K562 (cell line): ENCODE data around the gene FMO2. TPM values are rescaled to one million over a fixed set of nuclear protein-coding genes. Genes with fewer than 3 reads are reported as not detected.

Experiments
- ATAC-seq: fragments of 200-7000 bp; cut with Tn5 transposase; 3 replicates; pipeline ENCODE4 v1.9.1; 2020; ENCODE audit warnings: moderate library complexity
- BruUV-seq: library from RNA; stranded (reverse); fragments of 400-500 nt; replicated peaks from 2 replicates; lab custom pipeline; 2021; lab: Mats Ljungman, UMichigan
- CTCF ChIA-PET: fragments of 300-600 bp; formaldehyde crosslinking; extraction: SDS; loops from one replicate; lab custom pipeline; 2021; ENCODE audit warnings: low intra/inter-chr PET ratio; lab: Yijun Ruan, JAX
- POLR2A ChIA-PET: fragments of 300-600, 350-650 bp; sonication (Branson Sonifier 250); formaldehyde crosslinking; extraction: SDS; loops from one replicate; lab custom pipeline; 2021; ENCODE audit warnings: antibody characterized with exemption, inconsistent platforms; lab: Yijun Ruan, JAX
- DNase-seq, 4 experiments: peaks; one replicate each; pipeline versions ENCODE4 v3.0.0 to v3.0.0-alpha.2; 2011 to 2018; ENCODE audit warnings: low spot score in 3 of 4, mixed read lengths in 3 of 4; ENCODE audit errors: extremely low read depth in 1 of 4
- FAIRE-seq: peaks from 2 replicates; lab custom pipeline; 2011; peaks lifted over from hg19 to GRCh38; lab: Jason Lieb, UNC
- H2AFZ ChIP-seq: 2 replicates; pipeline ENCODE4 v1.6.0; 2011; ENCODE audit warnings: low read depth, low read length, control low read depth, inconsistent platforms
- H3K27ac ChIP-seq: fragments of 200-600 bp; 3 replicates; pipeline ENCODE4 v1.8.0; 2011; ENCODE audit warnings: low read depth, mild to moderate bottlenecking, control low read depth, inconsistent platforms, low read length, moderate library complexity, mixed read lengths; ENCODE audit errors: extremely low read depth
- H3K27me3 ChIP-seq, 2 experiments: fragments of 300-600 bp in 1 of 2; 2 replicates in 1 of 2; 3 replicates in 1 of 2; pipeline versions ENCODE4 v1.6.0 to v1.8.0; 2011; ENCODE audit warnings: inconsistent platforms in 2 of 2, low read length in 2 of 2, mild to moderate bottlenecking in 1 of 2, mixed read lengths in 1 of 2, moderate library complexity in 1 of 2; ENCODE audit not compliant: control insufficient read depth in 2 of 2, insufficient read depth in 2 of 2
- H3K36me3 ChIP-seq: fragments of 300-600 bp; 3 replicates; pipeline ENCODE4 v1.8.0; 2011; ENCODE audit warnings: mild to moderate bottlenecking, low read length, inconsistent platforms; ENCODE audit not compliant: control insufficient read depth, insufficient read depth
- H3K4me1 ChIP-seq, 2 experiments: fragments of 200-600 bp in 1 of 2; replicated peaks in 1 of 2; 2 replicates in 1 of 2; 3 replicates in 1 of 2; pipeline versions ENCODE4 v1.5.1 to v1.8.0; 2011; ENCODE audit warnings: inconsistent platforms in 2 of 2, low read length in 2 of 2, mild to moderate bottlenecking in 1 of 2, mixed read lengths in 1 of 2, moderate library complexity in 1 of 2; ENCODE audit not compliant: control insufficient read depth in 2 of 2, insufficient read depth in 2 of 2
- H3K4me2 ChIP-seq: 2 replicates; pipeline ENCODE4 v1.6.1; 2011; ENCODE audit warnings: low read length, control low read depth, inconsistent platforms, mixed read lengths; ENCODE audit not compliant: insufficient read depth
- H3K4me3 ChIP-seq: fragments of 200-600 bp; sonication (generic), shearing (Covaris generic); 2 replicates; pipeline ENCODE4 v1.5.1; 2016; ENCODE audit warnings: control low read depth, inconsistent platforms
- H3K79me2 ChIP-seq: fragments of 200-600 bp; 3 replicates; pipeline ENCODE4 v1.8.0; 2011; ENCODE audit warnings: low read length, inconsistent platforms; ENCODE audit not compliant: control insufficient read depth, insufficient read depth
- H3K9ac ChIP-seq, 2 experiments: 2 replicates each; pipeline versions ENCODE4 v1.6.0 to v1.6.1; 2011; ENCODE audit warnings: low read depth in 2 of 2, low read length in 2 of 2, control low read depth in 1 of 2, inconsistent platforms in 1 of 2, mild to moderate bottlenecking in 1 of 2, mixed read lengths in 1 of 2; ENCODE audit not compliant: insufficient read depth in 1 of 2
- H3K9me1 ChIP-seq: one replicate; pipeline ENCODE4 v1.6.0; 2011; ENCODE audit warnings: inconsistent platforms, mild to moderate bottlenecking, low read length, moderate library complexity; ENCODE audit not compliant: control insufficient read depth, insufficient read depth
- H3K9me3 ChIP-seq: replicated peaks from 2 replicates; pipeline ENCODE4 v1.5.1; 2011; ENCODE audit warnings: low read depth, low read length, inconsistent platforms; ENCODE audit not compliant: control insufficient read depth, insufficient read depth
- H4K20me1 ChIP-seq: replicated peaks from 2 replicates; pipeline ENCODE4 v1.6.1; 2011; ENCODE audit warnings: low read length, inconsistent platforms, mixed read lengths; ENCODE audit not compliant: control insufficient read depth, insufficient read depth
- ATF1 ChIP-seq, 2 experiments: fragments of 450-650 bp in 1 of 2; IDR thresholded peaks; 2 replicates each; pipeline ENCODE4 v1.6.1; 2016; ENCODE audit warnings: missing compliant biosample characterization in 1 of 2, missing genetic modification characterization in 1 of 2
- CREBBP ChIP-seq: IDR thresholded peaks from one replicate; pipeline ENCODE4 v1.6.1; 2012; ENCODE audit warnings: low read depth, mild to moderate bottlenecking, control low read depth, inconsistent platforms, low read length
- ETV1 ChIP-seq: fragments of 450-650 bp; conservative IDR thresholded peaks from 2 replicates; pipeline ENCODE4 v1.6.1; 2016; ENCODE audit warnings: missing genetic modification characterization, control low read depth, low read depth, missing compliant biosample characterization
- HOXB6 ChIP-seq: fragments of 250-450 bp; sonication (Bioruptor Pico); IDR thresholded peaks from 2 replicates; pipeline ENCODE4 v1.5.1; 2022; ENCODE audit warnings: mild to moderate bottlenecking, borderline replicate concordance
- IRF2 ChIP-seq: sonication (generic); formaldehyde crosslinking; IDR thresholded peaks from 2 replicates; pipeline ENCODE4 v1.8.1; 2022; ENCODE audit warnings: mild to moderate bottlenecking, missing genetic modification reagents
- MCM3 ChIP-seq: fragments of 450-650 bp; IDR thresholded peaks from 2 replicates; pipeline ENCODE4 v1.6.1; 2016
- POLR3A ChIP-seq: IDR thresholded peaks from 2 replicates; pipeline ENCODE4 v1.6.1; 2011; ENCODE audit warnings: borderline replicate concordance, mild to moderate bottlenecking, moderate library complexity; ENCODE audit not compliant: insufficient read length, insufficient read depth; ENCODE audit errors: extremely low read depth
- SMARCE1 ChIP-seq: fragments of 450-650 bp; IDR thresholded peaks from 2 replicates; pipeline ENCODE4 v1.7.1; 2016; ENCODE audit warnings: mild to moderate bottlenecking
- TAF15 ChIP-seq: fragments of 200-400 bp; formaldehyde crosslinking; IDR thresholded peaks from 2 replicates; pipeline ENCODE4 v1.6.1; 2017; ENCODE audit warnings: mild to moderate bottlenecking, low read depth, low read length, moderate library complexity
- TSC22D4 ChIP-seq: fragments of 450-650 bp; IDR thresholded peaks from 2 replicates; pipeline ENCODE4 v1.6.1; 2016; ENCODE audit warnings: missing genetic modification characterization, missing biosample characterization, control low read depth
- ZFP1 ChIP-seq: fragments of 450-650 bp; formaldehyde crosslinking; IDR thresholded peaks from 2 replicates; pipeline ENCODE4 v1.4.0; 2020; ENCODE audit warnings: mild to moderate bottlenecking, mixed read lengths
- ZNF274 ChIP-seq: IDR thresholded peaks from 2 replicates; pipeline ENCODE4 v1.6.1; 2011; ENCODE audit warnings: low read depth, mild to moderate bottlenecking, low read length, moderate library complexity, borderline replicate concordance
- ZNF668 ChIP-seq: fragments of 250-450 bp; sonication (Bioruptor Pico); IDR thresholded peaks from 2 replicates; pipeline ENCODE4 v1.8.0; 2022; ENCODE audit warnings: mild to moderate bottlenecking, inconsistent platforms
- ZSCAN32 ChIP-seq: fragments of 450-650 bp; formaldehyde crosslinking; IDR thresholded peaks from 2 replicates; pipeline ENCODE4 v1.4.0; 2020; ENCODE audit warnings: mild to moderate bottlenecking, moderate library complexity
- WGBS: fragments of 100-300 bp; shearing (Covaris generic); methylation state at CpG from one replicate; pipeline ENCODE4 v1.1.6; 2016; ENCODE audit warnings: low coverage, mixed read lengths; ENCODE audit not compliant: insufficient coverage; ENCODE audit errors: missing lambda C conversion rate; 5-methylcytosine and 5-hydroxymethylcytosine counted together
- in situ Hi-C: fragments of 300-500 bp; cut with MboI; formaldehyde crosslinking; loops from 4 replicates; pipeline ENCODE4 v1.15.0; 2018; ENCODE audit warnings: inconsistent platforms, mixed read lengths
- intact Hi-C: fragments of 100-400 bp; cut with micrococcal nuclease; formaldehyde crosslinking; loops from 2 replicates; pipeline ENCODE4 v1.14.2; 2022
- polyA plus RNA-seq, 8 experiments: library from polyadenylated mRNA; depleted of rRNA in 4 of 8; stranded (reverse) in 5 of 8; unstranded in 3 of 8; fragments of >200 nt; fragmentation: Nextera tagmentation in 2 of 8; fragmentation: Illumina TruSeq in 1 of 8; extraction: Ambion mirVana in 2 of 8; extraction: Trizol in 1 of 8; gene quantifications; 2 replicates each; pipeline versions ENCODE4 v1.2.1 to v1.2.3, GENCODE V29; 2011 to 2014; ENCODE audit warnings: inconsistent platforms in 1 of 8, missing spikeins in 1 of 8
- total RNA-seq, 7 experiments: library from RNA; depleted of rRNA in 6 of 7; stranded (reverse); fragments of >200 nt in 6 of 7; fragmentation: Illumina TruSeq in 2 of 7; extraction: Trizol in 2 of 7; gene quantifications; 2 replicates each; pipeline versions ENCODE4 v1.2.1 to v1.2.3, GENCODE V29; 2011 to 2021; ENCODE audit warnings: low replicate concordance in 1 of 7
- TF ChIP-seq, protein P1 (sequence below): fragments of 250-450 bp; sonication (Bioruptor Pico); IDR thresholded peaks from 2 replicates; pipeline ENCODE4 v1.8.0; 2022; ENCODE audit warnings: moderate library complexity, mild to moderate bottlenecking, inconsistent platforms
- TF ChIP-seq, protein P2 (sequence below): fragments of 450-650 bp; formaldehyde crosslinking; IDR thresholded peaks from 2 replicates; pipeline ENCODE4 v1.4.0; 2020; ENCODE audit warnings: mild to moderate bottlenecking, moderate library complexity
- TF ChIP-seq, protein P3 (sequence below): sonication (generic); formaldehyde crosslinking; IDR thresholded peaks from 2 replicates; pipeline ENCODE4 v1.8.1; 2022; ENCODE audit warnings: missing genetic modification reagents
- TF ChIP-seq, protein P4 (sequence below): fragments of 250-450 bp; sonication (Bioruptor Pico); IDR thresholded peaks from 2 replicates; pipeline ENCODE4 v1.8.0; 2022; ENCODE audit warnings: inconsistent platforms, mild to moderate bottlenecking, moderate library complexity, borderline replicate concordance

FMO2 gene
- total and polyA plus RNA-seq, 9 of the 15 experiments (the other 6 are each of a cell fraction or from before 2014, with no cell fraction given), result not detected

DNA sequence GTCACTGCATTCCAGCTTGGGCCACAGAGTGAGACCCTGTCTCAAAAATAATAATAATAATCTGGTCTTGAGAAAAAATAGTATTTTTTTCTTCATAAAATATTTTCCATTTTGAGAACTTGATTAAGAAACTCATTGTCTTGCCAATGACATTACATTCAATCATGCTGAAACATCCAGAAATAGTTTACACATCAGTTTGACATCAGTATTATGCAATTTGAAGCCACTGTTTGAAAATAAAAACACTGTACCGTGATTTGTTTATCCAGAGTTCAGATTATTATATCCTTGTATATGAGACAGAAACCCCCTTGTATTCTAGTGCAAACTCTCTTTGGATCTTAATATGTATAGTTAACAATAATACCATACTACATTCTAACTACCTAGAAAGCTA lies 6.9 kb downstream of the FMO2 start (continued):
- TF ChIP-seq SMARCE1 (no peak), HOXB6 (no peak)
- TF ChIP-seq, all 486 proteins: peak for 0

DNA sequence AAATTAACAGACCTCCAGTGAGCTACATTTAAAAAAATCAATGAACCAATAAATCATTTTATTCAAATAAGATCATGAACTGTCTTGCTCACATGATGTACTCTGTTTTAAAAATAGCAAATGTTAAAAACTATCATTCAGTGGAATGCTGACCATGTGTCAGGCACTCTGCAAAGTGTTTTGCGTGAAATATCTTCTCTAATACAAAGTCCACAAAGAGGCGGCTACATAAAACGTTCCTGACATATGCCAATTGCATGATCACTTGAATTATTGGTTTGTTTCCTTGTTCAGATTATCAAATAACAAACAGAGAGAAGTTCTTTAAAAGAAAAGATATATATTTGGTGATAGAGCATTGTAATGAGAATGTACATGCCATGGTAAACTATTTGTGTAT lies 10.7 kb downstream of the FMO2 start:
- intact Hi-C loops, result no loop called here
- DNase-seq, result no peak
- no peak for ATAC-seq
- no peak overlapping the region for H3K4me3 ChIP-seq
- H2AFZ ChIP-seq, result no peak overlapping the region
- H3K27me3 ChIP-seq, result no peaks in the 10 kb centered on the region
- POLR2A ChIA-PET, result no interaction called here
- H3K9ac ChIP-seq, result no peak overlapping the region
- no peaks in the 10 kb centered on the region for H4K20me1 ChIP-seq
- H3K9me1 ChIP-seq, result no peaks in the 10 kb centered on the region
- no peak for FAIRE-seq
- no peak overlapping the region for H3K27ac ChIP-seq
- H3K9me3 ChIP-seq, result no peaks in the 10 kb centered on the region
- no peaks in the 10 kb centered on the region for H3K79me2 ChIP-seq
- H3K4me1 ChIP-seq, result no peaks in the 10 kb centered on the region
- no peak overlapping the region for H3K4me2 ChIP-seq
- in situ Hi-C loops, result no loop called here
- CTCF ChIA-PET, result no interaction called here
- 4% methylated on average over 3 of the region's 3 CpGs for WGBS
- H3K36me3 ChIP-seq, result no peaks in the 10 kb centered on the region
- no TSS peak for BruUV-seq
- no peak for TF ChIP-seq ZNF668
- no peak for TF ChIP-seq TSC22D4 (tag)
- TF ChIP-seq TAF15, result no peak
- TF ChIP-seq IRF2 (CRISPR knock-in tag), result no peak
- TF ChIP-seq, protein P1, sequence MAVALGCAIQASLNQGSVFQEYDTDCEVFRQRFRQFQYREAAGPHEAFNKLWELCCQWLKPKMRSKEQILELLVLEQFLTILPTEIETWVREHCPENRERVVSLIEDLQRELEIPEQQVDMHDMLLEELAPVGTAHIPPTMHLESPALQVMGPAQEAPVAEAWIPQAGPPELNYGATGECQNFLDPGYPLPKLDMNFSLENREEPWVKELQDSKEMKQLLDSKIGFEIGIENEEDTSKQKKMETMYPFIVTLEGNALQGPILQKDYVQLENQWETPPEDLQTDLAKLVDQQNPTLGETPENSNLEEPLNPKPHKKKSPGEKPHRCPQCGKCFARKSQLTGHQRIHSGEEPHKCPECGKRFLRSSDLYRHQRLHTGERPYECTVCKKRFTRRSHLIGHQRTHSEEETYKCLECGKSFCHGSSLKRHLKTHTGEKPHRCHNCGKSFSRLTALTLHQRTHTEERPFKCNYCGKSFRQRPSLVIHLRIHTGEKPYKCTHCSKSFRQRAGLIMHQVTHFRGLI (CRISPR knock-in tag), result no peak
- TF ChIP-seq CREBBP, result no peak
- TF ChIP-seq, protein P2, sequence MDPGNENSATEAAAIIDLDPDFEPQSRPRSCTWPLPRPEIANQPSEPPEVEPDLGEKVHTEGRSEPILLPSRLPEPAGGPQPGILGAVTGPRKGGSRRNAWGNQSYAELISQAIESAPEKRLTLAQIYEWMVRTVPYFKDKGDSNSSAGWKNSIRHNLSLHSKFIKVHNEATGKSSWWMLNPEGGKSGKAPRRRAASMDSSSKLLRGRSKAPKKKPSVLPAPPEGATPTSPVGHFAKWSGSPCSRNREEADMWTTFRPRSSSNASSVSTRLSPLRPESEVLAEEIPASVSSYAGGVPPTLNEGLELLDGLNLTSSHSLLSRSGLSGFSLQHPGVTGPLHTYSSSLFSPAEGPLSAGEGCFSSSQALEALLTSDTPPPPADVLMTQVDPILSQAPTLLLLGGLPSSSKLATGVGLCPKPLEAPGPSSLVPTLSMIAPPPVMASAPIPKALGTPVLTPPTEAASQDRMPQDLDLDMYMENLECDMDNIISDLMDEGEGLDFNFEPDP (CRISPR knock-in tag), result no peak
- TF ChIP-seq ZSCAN32 (CRISPR knock-in tag), result no peak
- no peak for TF ChIP-seq MCM3
- TF ChIP-seq, protein P3, sequence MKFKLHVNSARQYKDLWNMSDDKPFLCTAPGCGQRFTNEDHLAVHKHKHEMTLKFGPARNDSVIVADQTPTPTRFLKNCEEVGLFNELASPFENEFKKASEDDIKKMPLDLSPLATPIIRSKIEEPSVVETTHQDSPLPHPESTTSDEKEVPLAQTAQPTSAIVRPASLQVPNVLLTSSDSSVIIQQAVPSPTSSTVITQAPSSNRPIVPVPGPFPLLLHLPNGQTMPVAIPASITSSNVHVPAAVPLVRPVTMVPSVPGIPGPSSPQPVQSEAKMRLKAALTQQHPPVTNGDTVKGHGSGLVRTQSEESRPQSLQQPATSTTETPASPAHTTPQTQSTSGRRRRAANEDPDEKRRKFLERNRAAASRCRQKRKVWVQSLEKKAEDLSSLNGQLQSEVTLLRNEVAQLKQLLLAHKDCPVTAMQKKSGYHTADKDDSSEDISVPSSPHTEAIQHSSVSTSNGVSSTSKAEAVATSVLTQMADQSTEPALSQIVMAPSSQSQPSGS (CRISPR knock-in tag), result no peak
- TF ChIP-seq ZFP1 (CRISPR knock-in tag), result no peak
- no peak for TF ChIP-seq ZNF274
- no peak for TF ChIP-seq ATF1 (CRISPR knock-in tag; IDR thresholded peaks at IDR 0.05)
- TF ChIP-seq ATF1 (tag; IDR thresholded peaks at IDR 0.05), result no peak
- TF ChIP-seq, protein P4, sequence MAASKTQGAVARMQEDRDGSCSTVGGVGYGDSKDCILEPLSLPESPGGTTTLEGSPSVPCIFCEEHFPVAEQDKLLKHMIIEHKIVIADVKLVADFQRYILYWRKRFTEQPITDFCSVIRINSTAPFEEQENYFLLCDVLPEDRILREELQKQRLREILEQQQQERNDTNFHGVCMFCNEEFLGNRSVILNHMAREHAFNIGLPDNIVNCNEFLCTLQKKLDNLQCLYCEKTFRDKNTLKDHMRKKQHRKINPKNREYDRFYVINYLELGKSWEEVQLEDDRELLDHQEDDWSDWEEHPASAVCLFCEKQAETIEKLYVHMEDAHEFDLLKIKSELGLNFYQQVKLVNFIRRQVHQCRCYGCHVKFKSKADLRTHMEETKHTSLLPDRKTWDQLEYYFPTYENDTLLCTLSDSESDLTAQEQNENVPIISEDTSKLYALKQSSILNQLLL (CRISPR knock-in tag), result no peak
- no peak for TF ChIP-seq ETV1 (tag)
- TF ChIP-seq POLR3A, result no peak
